SK-N-SH (cell line): Measurements from ENCODE around the gene GSK3B. TPM values are rescaled to one million over a fixed set of nuclear protein-coding genes. Genes with fewer than 3 reads are reported as not detected.

Experiments
- CTCF ChIA-PET: fragments of 300-600, 350-600 bp; formaldehyde crosslinking; extraction: SDS; loops from one replicate; lab custom pipeline; 2021; lab: Yijun Ruan, JAX
- POLR2A ChIA-PET: fragments of 350-600 bp; sonication (Branson Sonifier 250); formaldehyde crosslinking; extraction: SDS; loops from one replicate; lab custom pipeline; 2020; ENCODE audit warnings: antibody characterized with exemption, inconsistent platforms; lab: Yijun Ruan, JAX
- DNase-seq: peaks from one replicate; pipeline ENCODE4 v3.0.0; 2012
- H2AFZ ChIP-seq: fragments of 200-600 bp; sonication (generic); 2 replicates; pipeline ENCODE4 v1.8.1; 2016; ENCODE audit warnings: antibody characterized with exemption, mild to moderate bottlenecking, low read depth
- H3F3A ChIP-seq: fragments of 200-600 bp; sonication (generic); replicated peaks from 2 replicates; pipeline ENCODE3; 2016; ENCODE audit warnings: antibody characterized with exemption, mild to moderate bottlenecking; ENCODE audit not compliant: insufficient read depth
- H3K27ac ChIP-seq, 2 experiments: fragments of 200-500 bp in 1 of 2; fragments of 200-600 bp in 1 of 2; sonication (Bioruptor generic) in 1 of 2; sonication (generic), shearing (Covaris generic) in 1 of 2; 2 replicates each; pipeline versions ENCODE4 v1.5.1 to v1.6.1; 2014 to 2016; ENCODE audit warnings: low read depth in 2 of 2, inconsistent platforms in 1 of 2, low read length in 1 of 2, mild to moderate bottlenecking in 1 of 2, mixed read lengths in 1 of 2
- H3K27me3 ChIP-seq: fragments of 200-600 bp; sonication (generic), shearing (Covaris generic); 2 replicates; pipeline ENCODE4 v1.6.1; 2016; ENCODE audit warnings: mixed run types; ENCODE audit not compliant: insufficient read depth
- H3K36me3 ChIP-seq, 2 experiments: fragments of 200-500 bp in 1 of 2; fragments of 200-600 bp in 1 of 2; sonication (Bioruptor generic) in 1 of 2; sonication (generic) in 1 of 2; replicated peaks in 1 of 2; 2 replicates each; pipeline versions ENCODE3 to v1.5.1; 2014 to 2016; ENCODE audit warnings: low read length in 1 of 2, mild to moderate bottlenecking in 1 of 2; ENCODE audit not compliant: insufficient read depth in 2 of 2, control insufficient read depth in 1 of 2
- H3K4me1 ChIP-seq, 2 experiments: fragments of 200-500 bp in 1 of 2; fragments of 200-600 bp in 1 of 2; sonication (Bioruptor generic) in 1 of 2; sonication (generic), shearing (Covaris generic) in 1 of 2; 2 replicates each; pipeline versions ENCODE4 v1.5.1 to v1.6.1; 2014 to 2016; ENCODE audit warnings: low read depth in 1 of 2, low read length in 1 of 2, mixed run types in 1 of 2; ENCODE audit not compliant: insufficient read depth in 2 of 2, control insufficient read depth in 1 of 2
- H3K4me2 ChIP-seq: fragments of 200-600 bp; sonication (generic), shearing (Covaris generic); 2 replicates; pipeline ENCODE4 v1.6.1; 2017; ENCODE audit warnings: mixed run types
- H3K4me3 ChIP-seq, 2 experiments: fragments of 200-500 bp in 1 of 2; fragments of 200-600 bp in 1 of 2; sonication (Bioruptor generic) in 1 of 2; sonication (generic), shearing (Covaris generic) in 1 of 2; 2 replicates each; pipeline versions ENCODE4 v1.5.1 to v1.8.1; 2014 to 2016; ENCODE audit warnings: low read depth in 2 of 2, inconsistent platforms in 1 of 2, low read length in 1 of 2, mild to moderate bottlenecking in 1 of 2, mixed read lengths in 1 of 2, moderate library complexity in 1 of 2
- H3K79me2 ChIP-seq: fragments of 200-600 bp; sonication (generic); 2 replicates; pipeline ENCODE4 v1.8.1; 2017; ENCODE audit warnings: mild to moderate bottlenecking; ENCODE audit not compliant: insufficient read depth
- H3K9ac ChIP-seq: fragments of 200-600 bp; sonication (generic); 2 replicates; pipeline ENCODE4 v1.6.1; 2017; ENCODE audit warnings: mixed run types
- H3K9me2 ChIP-seq: fragments of 200-600 bp; sonication (generic); 2 replicates; pipeline ENCODE4 v1.6.1; 2017; ENCODE audit warnings: mixed run types
- H3K9me3 ChIP-seq: fragments of 200-600 bp; sonication (generic); 2 replicates; pipeline ENCODE4 v1.6.1; 2017; ENCODE audit warnings: mixed run types, mild to moderate bottlenecking, moderate library complexity
- H4K20me1 ChIP-seq: fragments of 200-600 bp; sonication (generic); 2 replicates; pipeline ENCODE4 v1.6.1; 2017; ENCODE audit warnings: mild to moderate bottlenecking, mixed run types; ENCODE audit not compliant: insufficient read depth
- ELF1 ChIP-seq: IDR thresholded peaks from 2 replicates; pipeline ENCODE4 v1.4.0; 2012
- FOSL2 ChIP-seq: IDR thresholded peaks from 2 replicates; pipeline ENCODE4 v1.4.0; 2012; ENCODE audit warnings: low read depth, mild to moderate bottlenecking, moderate library complexity, borderline replicate concordance
- IRF3 ChIP-seq: fragments of 150-350 bp; IDR thresholded peaks from 2 replicates; pipeline ENCODE4 v1.6.1; 2016; ENCODE audit warnings: mild to moderate bottlenecking, low read depth, low read length
- JUND ChIP-seq: IDR thresholded peaks from 2 replicates; pipeline ENCODE4 v1.4.0; 2012
- MEF2A ChIP-seq: IDR thresholded peaks from 2 replicates; pipeline ENCODE4 v1.4.0; 2012; ENCODE audit warnings: low read depth, borderline replicate concordance
- NRF1 ChIP-seq: IDR thresholded peaks from 2 replicates; pipeline ENCODE4 v1.6.1; 2012; ENCODE audit warnings: low read depth, mild to moderate bottlenecking, low read length
- POLR2AphosphoS5 ChIP-seq: IDR thresholded peaks from 2 replicates; pipeline ENCODE4 v1.6.1; 2012; ENCODE audit warnings: low read depth, low read length
- RAD21 ChIP-seq: IDR thresholded peaks from 2 replicates; pipeline ENCODE4 v1.6.1; 2012; ENCODE audit warnings: mild to moderate bottlenecking, low read length
- RFX5 ChIP-seq: IDR thresholded peaks from 2 replicates; pipeline ENCODE4 v1.6.1; 2012; ENCODE audit warnings: mild to moderate bottlenecking, improper control_type of control experiment, low read length
- RXRA ChIP-seq: IDR thresholded peaks from 2 replicates; pipeline ENCODE4 v1.4.0; 2012; ENCODE audit warnings: low read depth, mild to moderate bottlenecking, borderline replicate concordance
- SIN3A ChIP-seq: IDR thresholded peaks from 2 replicates; pipeline ENCODE4 v1.6.1; 2012; ENCODE audit warnings: low read depth, mild to moderate bottlenecking, low read length, moderate library complexity, borderline replicate concordance
- SMC3 ChIP-seq: IDR thresholded peaks from 2 replicates; pipeline ENCODE4 v1.6.1; 2012; ENCODE audit warnings: low read depth, low read length, improper control_type of control experiment
- TCF12 ChIP-seq: IDR thresholded peaks from 2 replicates; pipeline ENCODE4 v1.4.0; 2012
- USF1 ChIP-seq: IDR thresholded peaks from 2 replicates; pipeline ENCODE4 v1.4.0; 2012; ENCODE audit warnings: low read depth, borderline replicate concordance
- YY1 ChIP-seq: IDR thresholded peaks from 2 replicates; pipeline ENCODE4 v1.4.0; 2012; ENCODE audit warnings: low read depth, mild to moderate bottlenecking
- ZBTB33 ChIP-seq: IDR thresholded peaks from 2 replicates; pipeline ENCODE4 v1.4.0; 2012; ENCODE audit warnings: low read depth, borderline replicate concordance
- WGBS: methylation state at CpG from one replicate; pipeline ENCODE4 v1.1.6; 2017; ENCODE audit warnings: low lambda C conversion rate; 5-methylcytosine and 5-hydroxymethylcytosine counted together
- polyA plus RNA-seq, 3 experiments: library from polyadenylated mRNA; depleted of rRNA; stranded (reverse); fragments of >200 nt; gene quantifications; 2 replicates each; pipeline ENCODE4 v1.2.3, GENCODE V29; 2012
- TF ChIP-seq, protein P1 (sequence below): fragments of 150-350 bp; IDR thresholded peaks from 2 replicates; pipeline ENCODE4 v1.6.1; 2017; ENCODE audit warnings: antibody characterized with exemption, low read length, low read depth, borderline replicate concordance
- TF ChIP-seq, protein P2 (sequence below): fragments of 200-600 bp; sonication (generic); IDR thresholded peaks from 2 replicates; pipeline ENCODE4 v1.6.1; 2017; ENCODE audit warnings: antibody characterized with exemption, mild to moderate bottlenecking, moderate library complexity

The GSK3B gene
- polyA plus RNA-seq, 1 of the 3 experiments (the other 2 are of a cell fraction), result 15.9 TPM

GRCh38 chr3:119861681-119862080, 232.6 kb downstream of the GSK3B start:
- Histone ChIP-seq H3K27ac (no peak overlapping the region), H2AFZ (no peak overlapping the region), H3K9me2 (no peaks in the 10 kb centered on the region)
- CTCF ChIA-PET, result no interaction called here
- TF ChIP-seq USF1 (no peak), ELF1 (no peak), NRF1 (no peak), JUND (no peak), MEF2A (no peak), RAD21 (no peak), SIN3A (no peak), RXRA (no peak), FOSL2 (no peak), POLR2AphosphoS5 (no peak), RFX5 (no peak), YY1 (no peak), IRF3 (no peak), SMC3 (no peak), ZBTB33 (no peak), TCF12 (no peak)
- TF ChIP-seq, protein P1, sequence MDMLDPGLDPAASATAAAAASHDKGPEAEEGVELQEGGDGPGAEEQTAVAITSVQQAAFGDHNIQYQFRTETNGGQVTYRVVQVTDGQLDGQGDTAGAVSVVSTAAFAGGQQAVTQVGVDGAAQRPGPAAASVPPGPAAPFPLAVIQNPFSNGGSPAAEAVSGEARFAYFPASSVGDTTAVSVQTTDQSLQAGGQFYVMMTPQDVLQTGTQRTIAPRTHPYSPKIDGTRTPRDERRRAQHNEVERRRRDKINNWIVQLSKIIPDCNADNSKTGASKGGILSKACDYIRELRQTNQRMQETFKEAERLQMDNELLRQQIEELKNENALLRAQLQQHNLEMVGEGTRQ, result no peak
- TF ChIP-seq, protein P2, sequence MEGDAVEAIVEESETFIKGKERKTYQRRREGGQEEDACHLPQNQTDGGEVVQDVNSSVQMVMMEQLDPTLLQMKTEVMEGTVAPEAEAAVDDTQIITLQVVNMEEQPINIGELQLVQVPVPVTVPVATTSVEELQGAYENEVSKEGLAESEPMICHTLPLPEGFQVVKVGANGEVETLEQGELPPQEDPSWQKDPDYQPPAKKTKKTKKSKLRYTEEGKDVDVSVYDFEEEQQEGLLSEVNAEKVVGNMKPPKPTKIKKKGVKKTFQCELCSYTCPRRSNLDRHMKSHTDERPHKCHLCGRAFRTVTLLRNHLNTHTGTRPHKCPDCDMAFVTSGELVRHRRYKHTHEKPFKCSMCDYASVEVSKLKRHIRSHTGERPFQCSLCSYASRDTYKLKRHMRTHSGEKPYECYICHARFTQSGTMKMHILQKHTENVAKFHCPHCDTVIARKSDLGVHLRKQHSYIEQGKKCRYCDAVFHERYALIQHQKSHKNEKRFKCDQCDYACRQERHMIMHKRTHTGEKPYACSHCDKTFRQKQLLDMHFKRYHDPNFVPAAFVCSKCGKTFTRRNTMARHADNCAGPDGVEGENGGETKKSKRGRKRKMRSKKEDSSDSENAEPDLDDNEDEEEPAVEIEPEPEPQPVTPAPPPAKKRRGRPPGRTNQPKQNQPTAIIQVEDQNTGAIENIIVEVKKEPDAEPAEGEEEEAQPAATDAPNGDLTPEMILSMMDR, result no peak
- TF ChIP-seq, all 33 proteins: peak for 0
- H3K27me3 ChIP-seq, result no peaks in the 10 kb centered on the region
- H3K9me3 ChIP-seq, result no peaks in the 10 kb centered on the region; the same call in 1 of the 2 replicates
- H3K4me2 ChIP-seq, result no peak overlapping the region
- H3K36me3 ChIP-seq, result peaks cover 51 to 66% of the 10 kb centered on the region in 2 experiments
- no peak overlapping the region for H3K9ac ChIP-seq
- H3K79me2 ChIP-seq, result peaks cover 6% of the 10 kb centered on the region; the same call in 1 of the 2 replicates
- peaks cover 3% of the 10 kb centered on the region for H3F3A ChIP-seq
- H4K20me1 ChIP-seq, result no peaks in the 10 kb centered on the region
- H3K4me1 ChIP-seq, result no peaks in the 10 kb centered on the region
- WGBS, result 100% methylated on average over 2 of the region's 2 CpGs
- DNase-seq, result no peak
- POLR2A ChIA-PET, result no interaction called here
- H3K4me3 ChIP-seq, result no peak overlapping the region
